Measurements from ENCODE around the gene RBFOX2. TPM values are rescaled to one million over a fixed set of nuclear protein-coding genes. Genes with fewer than 3 reads are reported as not detected.
"Not testable (repeated sequence)": the region's sequence is repeated elsewhere in the genome, so short reads cannot be mapped to it uniquely, and the experiment has no call there.

The RBFOX2 gene
- total RNA-seq, 1 experiment from 2014 or later = 54.4 TPM

- no peak for DNase-seq (ENCODE audit: extremely low read depth, low read depth)
Measured at GRCh38 chr22:35841907-35842518, 186.6 kb downstream of the RBFOX2 start.

- DNase-seq (ENCODE audit: extremely low read depth, low read depth) = peak; percentile 94
Measured at GRCh38 chr22:35840302-35840739, 188.3 kb downstream of the RBFOX2 start.

GRCh38 chr22:35839841-35840301, 188.8 kb downstream of the RBFOX2 start:
- DNase-seq (ENCODE audit: extremely low read depth, low read depth) = no peak

- no peak for DNase-seq (ENCODE audit: extremely low read depth, low read depth)
Measured at GRCh38 chr22:35838855-35839576, 189.6 kb downstream of the RBFOX2 start.

- no peak for DNase-seq (ENCODE audit: extremely low read depth, low read depth)
Measured at GRCh38 chr22:35837101-35837727, 191.4 kb downstream of the RBFOX2 start.

GRCh38 chr22:35835998-35836691, 192.5 kb downstream of the RBFOX2 start:
- peak; percentile 42 for DNase-seq (ENCODE audit: extremely low read depth, low read depth)

- no peak for DNase-seq (ENCODE audit: extremely low read depth, low read depth)
Measured at GRCh38 chr22:35835267-35835997, 193.2 kb downstream of the RBFOX2 start.

GRCh38 chr22:35834061-35834460, 194.6 kb downstream of the RBFOX2 start:
- DNase-seq (ENCODE audit: extremely low read depth, low read depth) = no peak

GRCh38 chr22:35830305-35830704, 198.3 kb downstream of the RBFOX2 start:
- DNase-seq (ENCODE audit: extremely low read depth, low read depth) = no peak

GRCh38 chr22:35824256-35824655, 204.4 kb downstream of the RBFOX2 start:
- DNase-seq (ENCODE audit: extremely low read depth, low read depth) = no peak

- no peak for DNase-seq (ENCODE audit: extremely low read depth, low read depth)
Measured at GRCh38 chr22:35821654-35822053, 207.0 kb downstream of the RBFOX2 start.

- no peak for DNase-seq (ENCODE audit: extremely low read depth, low read depth)
Measured at GRCh38 chr22:35819421-35819820, 209.2 kb downstream of the RBFOX2 start.

GRCh38 chr22:35818897-35819296, 209.7 kb downstream of the RBFOX2 start:
- no peak for DNase-seq (ENCODE audit: extremely low read depth, low read depth)

- no peak for DNase-seq (ENCODE audit: extremely low read depth, low read depth)
Measured at GRCh38 chr22:35812600-35812999, 216.0 kb downstream of the RBFOX2 start.

- no peak for DNase-seq (ENCODE audit: extremely low read depth, low read depth)
Measured at GRCh38 chr22:35811670-35812069, 217.0 kb downstream of the RBFOX2 start.

GRCh38 chr22:35809816-35810215, 218.8 kb downstream of the RBFOX2 start:
- DNase-seq (ENCODE audit: extremely low read depth, low read depth) = no peak

- DNase-seq (ENCODE audit: extremely low read depth, low read depth) = no peak
Measured at GRCh38 chr22:35808377-35808776, 220.2 kb downstream of the RBFOX2 start.

- not testable (repeated sequence) for DNase-seq (ENCODE audit: extremely low read depth, low read depth)
Measured at GRCh38 chr22:35806668-35807067, 222.0 kb downstream of the RBFOX2 start.

- DNase-seq (ENCODE audit: extremely low read depth, low read depth) = no peak
Measured at GRCh38 chr22:35805466-35805865, 223.2 kb downstream of the RBFOX2 start.

- DNase-seq (ENCODE audit: extremely low read depth, low read depth) = no peak
Measured at GRCh38 chr22:35804421-35804820, 224.2 kb downstream of the RBFOX2 start.
